ENCODE results near the gene HUWE1.

The HUWE1 gene

GRCh38 chrX:53684415-53685192 is 1.9 kb downstream of the HUWE1 start:
- DNase-seq: no peak

GRCh38 chrX:53683556-53684414 is 2.7 kb downstream of the HUWE1 start:
- DNase-seq: peak; percentile 89

GRCh38 chrX:53682885-53683555 is 3.5 kb downstream of the HUWE1 start:
- peak; percentile 24 for DNase-seq

GRCh38 chrX:53681661-53682060 is 4.9 kb downstream of the HUWE1 start:
- DNase-seq: no peak

GRCh38 chrX:53678667-53679066 is 7.9 kb downstream of the HUWE1 start:
- peak; percentile 5 for DNase-seq

GRCh38 chrX:53677286-53677685 is 9.2 kb downstream of the HUWE1 start:
- DNase-seq: no peak

GRCh38 chrX:53674581-53674980 is 11.9 kb downstream of the HUWE1 start:
- no peak for DNase-seq

GRCh38 chrX:53669258-53669657 is 17.3 kb downstream of the HUWE1 start:
- DNase-seq: no peak

GRCh38 chrX:53666171-53666570 is 20.3 kb downstream of the HUWE1 start:
- DNase-seq: no peak

- no peak for DNase-seq
Measured at GRCh38 chrX:53660004-53660403, 26.5 kb downstream of the HUWE1 start.

- DNase-seq: no peak
Measured at GRCh38 chrX:53659039-53659438, 27.5 kb downstream of the HUWE1 start.

GRCh38 chrX:53656845-53657244 is 29.7 kb downstream of the HUWE1 start:
- DNase-seq: no peak

- no peak for DNase-seq
Measured at GRCh38 chrX:53654376-53654775, 32.1 kb downstream of the HUWE1 start.

- no peak for DNase-seq
Measured at GRCh38 chrX:53644751-53645150, 41.8 kb downstream of the HUWE1 start.

GRCh38 chrX:53642337-53642736 is 44.2 kb downstream of the HUWE1 start:
- no peak for DNase-seq

GRCh38 chrX:53639257-53639656 is 47.3 kb downstream of the HUWE1 start:
- DNase-seq: no peak

- no peak for DNase-seq
Measured at GRCh38 chrX:53637479-53637878, 49.0 kb downstream of the HUWE1 start.

- no peak for DNase-seq
Measured at GRCh38 chrX:53631156-53631555, 55.4 kb downstream of the HUWE1 start.

GRCh38 chrX:53630261-53630660 is 56.3 kb downstream of the HUWE1 start:
- no peak for DNase-seq

GRCh38 chrX:53622431-53622830 is 64.1 kb downstream of the HUWE1 start:
- no peak for DNase-seq

GRCh38 chrX:53621418-53621986 is 65.0 kb downstream of the HUWE1 start:
- DNase-seq: no peak

- no peak for DNase-seq
Measured at GRCh38 chrX:53616946-53617345, 69.6 kb downstream of the HUWE1 start.

- no peak for DNase-seq
Measured at GRCh38 chrX:53606456-53606855, 80.1 kb downstream of the HUWE1 start.
